HG02870 (cell line): ENCODE data around the gene RRBP1.

Experiments
- ATAC-seq: cut with Tn5 transposase; IDR thresholded peaks from one replicate; pipeline ENCODE4 v1.9.1; 2021; ENCODE audit warnings: mild to moderate bottlenecking, moderate library complexity; ENCODE audit not compliant: unreplicated experiment

The RRBP1 gene

DNA sequence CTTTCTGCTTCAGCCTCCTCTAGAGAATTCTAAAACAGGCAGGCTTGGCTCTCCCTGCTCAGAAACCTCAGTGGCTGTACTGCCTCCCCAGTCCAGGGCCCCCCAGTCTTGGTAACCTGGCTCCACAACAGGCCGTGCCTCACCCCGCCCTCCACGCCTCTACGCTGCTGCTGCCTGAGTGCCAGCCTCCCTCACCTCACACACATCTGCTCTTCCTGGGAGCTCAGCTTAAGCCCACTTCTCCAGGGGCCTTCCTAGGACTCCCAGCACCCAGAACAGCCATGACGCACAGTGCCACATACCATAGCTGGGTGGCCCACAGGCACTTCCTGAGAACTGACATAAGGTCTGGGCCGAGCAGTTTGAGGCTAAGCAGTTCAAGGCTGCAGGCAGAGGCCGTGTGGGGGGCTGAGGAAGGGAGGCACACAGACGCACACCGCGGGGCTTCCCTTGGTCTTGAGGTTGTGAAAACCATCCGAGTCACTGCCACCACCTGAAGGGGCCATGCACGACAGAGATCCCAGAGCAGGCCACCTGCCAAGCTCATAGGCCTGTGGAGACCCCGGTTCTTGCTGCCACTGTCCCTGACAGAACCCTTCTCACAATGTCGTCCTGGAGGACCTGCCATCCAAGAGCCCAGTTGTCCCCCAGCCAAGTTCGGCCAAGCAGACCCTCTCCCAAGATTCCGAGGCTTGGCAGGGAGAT is 69.6 kb downstream of the RRBP1 start:
- ATAC-seq, result no peak

DNA sequence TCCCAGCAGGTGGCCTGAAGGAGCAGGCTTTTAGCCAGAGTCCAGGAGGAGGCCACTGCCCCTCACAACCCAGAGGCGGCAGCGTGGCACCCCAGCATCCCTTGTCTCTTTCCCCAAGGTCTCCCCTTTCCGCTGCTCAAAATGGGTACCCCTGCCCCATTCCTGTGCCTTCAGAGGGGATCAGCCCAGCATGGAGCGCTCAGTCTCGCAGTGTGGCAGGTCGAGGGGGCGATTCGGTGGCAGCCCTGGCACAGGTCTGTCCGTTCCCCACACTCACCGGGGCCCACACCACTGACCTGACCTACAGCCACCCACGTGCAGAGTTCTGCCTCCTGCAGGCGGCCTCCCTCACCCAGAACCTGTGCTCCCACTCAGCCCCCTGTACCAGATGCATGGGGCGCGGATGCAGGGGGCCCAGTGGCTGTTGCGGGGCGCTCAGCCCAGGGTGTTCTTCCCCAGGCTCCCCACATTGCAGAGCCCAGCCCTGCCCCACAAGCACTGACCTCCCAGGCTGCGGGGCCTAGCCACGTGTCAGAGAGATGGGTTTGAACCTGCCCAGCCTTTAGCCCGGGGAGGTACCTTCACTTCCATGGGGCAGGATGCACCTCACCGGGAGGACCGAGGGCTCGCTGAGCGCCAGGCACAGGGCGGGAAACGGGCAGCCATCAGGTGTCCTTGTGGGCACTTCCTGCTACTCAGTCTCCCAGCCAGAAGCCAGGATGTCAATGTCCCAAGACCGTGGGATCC is 70.3 kb downstream of the RRBP1 start:
- no peak for ATAC-seq

DNA sequence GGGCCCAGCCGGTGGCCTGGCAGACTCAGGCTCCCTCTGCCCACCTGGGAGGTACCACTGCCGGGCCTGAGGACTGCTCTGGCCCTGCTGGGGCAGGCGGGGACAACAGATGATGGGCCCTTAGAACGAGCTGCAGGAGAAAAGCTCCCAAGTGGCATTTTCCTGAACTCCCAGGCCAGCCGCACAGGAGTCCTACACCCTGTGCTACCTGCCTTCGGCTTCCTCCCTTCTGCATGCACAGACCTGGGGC is 70.8 kb downstream of the RRBP1 start:
- no peak for ATAC-seq

DNA sequence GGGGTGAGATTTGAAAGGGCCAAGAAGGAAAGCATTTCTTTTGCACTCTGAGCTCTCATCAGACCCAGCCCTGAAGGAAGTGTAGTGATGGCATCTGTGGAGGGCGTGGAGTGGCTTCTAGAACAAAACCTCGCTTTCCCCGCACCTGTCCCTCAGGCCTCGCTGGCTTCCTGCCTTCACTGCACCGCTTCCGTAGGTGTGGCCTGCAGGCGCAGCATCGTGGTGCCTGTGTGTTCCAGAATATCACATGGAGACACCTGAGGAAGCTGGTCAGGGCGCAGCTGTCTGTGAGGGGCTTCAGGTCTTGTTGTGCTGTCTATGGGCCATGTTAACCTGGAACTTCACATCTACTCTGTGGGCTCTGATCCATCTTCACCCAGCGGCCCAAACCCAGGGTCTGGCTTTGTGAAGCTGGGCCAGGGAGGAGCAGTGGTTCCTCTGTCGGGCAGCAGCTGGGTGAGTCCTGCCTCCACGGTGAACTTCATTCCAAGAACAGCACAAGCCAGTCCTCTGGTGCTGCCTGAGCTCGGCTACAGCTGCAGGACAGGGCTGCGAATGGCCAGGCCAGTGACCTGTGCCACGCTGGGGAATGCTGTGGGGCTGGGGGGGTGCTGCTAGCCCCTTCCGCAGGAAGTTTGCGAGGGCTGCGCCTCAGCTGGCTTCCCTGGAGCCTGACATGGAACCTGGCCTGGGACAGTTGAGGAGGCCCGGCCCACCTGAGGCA is 71.3 kb downstream of the RRBP1 start:
- no peak for ATAC-seq

DNA sequence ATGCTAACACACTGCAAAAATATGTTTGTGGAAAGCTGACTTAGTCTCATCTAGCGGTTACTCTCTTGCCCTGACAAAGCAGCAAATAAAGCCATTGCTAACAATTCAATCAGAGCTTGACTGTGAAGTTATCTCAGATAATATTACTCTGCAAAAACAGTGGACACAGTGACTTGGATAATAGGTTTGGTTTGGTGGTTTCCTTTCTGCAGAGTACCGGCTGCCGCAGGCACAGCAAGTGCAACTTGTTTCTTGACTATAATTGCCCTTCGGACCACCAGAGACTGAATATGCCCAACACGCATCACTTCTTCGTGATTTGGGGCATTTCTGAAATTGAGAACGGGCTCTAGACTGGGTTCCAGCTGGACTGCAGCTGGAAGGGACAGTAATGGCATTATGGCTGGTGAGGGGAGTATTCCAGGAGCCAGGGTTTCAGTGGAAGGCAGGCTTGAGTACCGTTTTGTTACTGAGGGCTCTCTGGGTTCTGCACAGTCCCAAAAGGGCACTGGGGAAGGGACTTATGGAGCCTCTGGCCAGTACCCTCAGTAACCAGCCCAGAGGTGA is 72.1 kb downstream of the RRBP1 start:
- ATAC-seq, result no peak

DNA sequence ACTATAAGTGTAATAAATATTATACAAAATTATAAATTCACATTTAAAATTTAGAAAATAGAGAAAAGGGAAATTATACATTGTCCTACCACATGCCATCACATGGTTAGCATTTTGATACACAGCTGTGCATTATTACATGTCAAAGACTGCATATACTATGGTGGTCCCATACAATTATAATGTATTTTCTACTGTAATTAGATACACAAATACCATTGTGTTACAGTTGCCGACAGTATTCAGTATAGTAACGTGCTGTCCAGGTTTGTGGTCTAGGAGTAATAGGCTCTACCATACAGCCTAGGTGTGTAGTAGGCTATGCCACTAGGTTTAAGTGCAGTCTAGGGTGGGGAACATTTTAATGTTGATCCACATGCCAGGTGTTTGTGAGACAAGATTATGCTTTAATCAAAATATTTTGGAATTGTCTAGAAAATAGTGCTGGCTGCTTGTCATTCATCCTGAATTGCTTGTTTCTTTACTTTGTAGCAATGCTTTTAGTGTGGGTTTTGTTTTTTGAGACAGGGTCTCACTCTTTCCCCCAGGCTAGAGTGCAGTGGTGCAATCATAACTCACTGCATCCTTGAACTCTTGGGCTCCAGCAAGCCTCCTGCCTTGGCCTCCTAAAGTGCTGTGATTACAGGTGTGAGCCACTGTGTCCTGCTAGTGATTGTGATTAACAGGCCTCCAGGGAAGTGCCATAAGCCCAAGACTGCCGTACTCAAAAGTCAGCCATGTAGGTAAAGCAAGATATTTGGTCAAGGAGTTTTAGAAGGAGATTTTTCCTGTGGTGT is 73.1 kb downstream of the RRBP1 start:
- ATAC-seq, result no peak

DNA sequence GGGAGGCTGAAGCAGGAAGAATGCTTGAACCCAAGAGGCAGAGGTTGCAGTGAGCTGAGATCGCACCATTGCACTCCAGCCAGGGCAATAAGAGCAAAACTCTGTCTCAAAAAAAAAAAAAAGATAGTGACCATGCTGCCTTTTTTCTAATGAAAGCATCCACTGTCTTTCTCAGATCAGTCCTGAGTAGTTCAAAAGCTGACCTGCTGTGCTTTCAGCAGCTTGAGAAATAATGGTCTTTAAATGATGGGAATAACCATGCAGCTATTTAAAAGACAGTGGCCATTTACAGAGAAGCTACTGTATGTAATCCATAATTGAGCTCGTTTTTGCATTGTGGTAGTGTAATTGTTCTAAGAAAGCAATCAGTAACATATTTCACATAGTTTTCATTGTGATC is 76.0 kb downstream of the RRBP1 start:
- ATAC-seq, result no peak

DNA sequence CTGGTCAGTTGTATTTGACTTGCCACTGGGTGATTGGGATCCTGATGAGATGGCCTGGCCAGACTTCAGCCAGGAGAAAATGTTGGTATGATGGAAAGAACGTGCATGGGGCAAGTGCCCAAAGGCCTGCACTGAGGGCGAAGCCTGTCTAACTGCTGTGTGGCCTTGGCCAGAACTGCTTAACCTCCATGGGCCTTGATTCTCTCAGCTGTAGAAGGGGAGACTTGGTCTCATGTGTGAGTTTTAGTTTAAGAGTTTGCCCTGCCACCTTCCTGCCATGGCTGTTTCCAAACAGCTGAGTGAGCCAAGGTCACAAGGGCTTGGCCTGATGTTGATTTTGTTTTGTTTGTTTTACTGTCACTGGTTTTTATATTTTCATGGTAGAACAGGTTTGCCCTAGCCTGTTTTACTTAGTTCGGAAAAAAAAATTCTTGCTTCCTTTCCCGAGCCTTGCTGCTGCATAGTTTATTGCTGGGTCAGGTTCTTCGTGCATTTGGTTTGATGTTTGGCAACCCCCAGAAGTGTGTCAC is 76.8 kb downstream of the RRBP1 start:
- no peak for ATAC-seq

DNA sequence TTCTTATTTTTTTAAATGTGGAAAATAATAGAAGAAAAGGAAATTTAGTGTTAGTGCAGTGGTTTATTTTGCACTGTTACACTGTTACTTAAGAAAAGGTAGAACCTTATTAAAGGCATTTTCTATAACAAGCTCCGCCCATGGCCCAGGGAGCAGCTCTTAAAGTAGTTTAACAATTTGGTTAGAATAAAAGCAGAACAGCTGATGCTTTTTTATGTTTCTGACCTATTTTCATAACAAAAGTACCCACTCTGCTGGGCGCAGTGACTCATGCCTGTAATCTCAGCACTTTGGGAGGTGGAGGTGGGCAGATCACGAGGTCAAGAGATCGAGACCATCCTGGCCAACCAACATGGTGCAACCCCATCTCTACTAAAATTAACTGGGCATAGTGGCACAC is 79.5 kb downstream of the RRBP1 start:
- ATAC-seq, result no peak

DNA sequence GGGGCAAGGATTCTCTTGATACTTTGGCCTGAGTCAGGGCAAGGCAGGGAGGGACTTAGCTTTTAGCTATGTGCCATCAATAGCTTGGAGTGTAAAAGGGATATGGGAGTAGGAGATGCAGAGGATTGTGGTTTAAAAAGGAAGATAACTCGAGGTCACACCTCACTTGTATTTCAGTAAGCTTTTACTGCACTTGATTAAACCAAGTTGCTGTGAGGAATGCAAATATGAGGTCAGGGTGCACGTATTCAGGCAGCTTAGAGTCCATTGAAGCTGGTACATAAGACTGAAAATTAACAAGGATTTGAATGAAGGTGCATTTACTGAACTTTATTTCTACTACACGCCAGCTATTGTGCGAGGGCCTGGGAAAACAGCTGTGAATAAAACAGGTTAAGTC is 80.1 kb downstream of the RRBP1 start:
- ATAC-seq, result no peak

DNA sequence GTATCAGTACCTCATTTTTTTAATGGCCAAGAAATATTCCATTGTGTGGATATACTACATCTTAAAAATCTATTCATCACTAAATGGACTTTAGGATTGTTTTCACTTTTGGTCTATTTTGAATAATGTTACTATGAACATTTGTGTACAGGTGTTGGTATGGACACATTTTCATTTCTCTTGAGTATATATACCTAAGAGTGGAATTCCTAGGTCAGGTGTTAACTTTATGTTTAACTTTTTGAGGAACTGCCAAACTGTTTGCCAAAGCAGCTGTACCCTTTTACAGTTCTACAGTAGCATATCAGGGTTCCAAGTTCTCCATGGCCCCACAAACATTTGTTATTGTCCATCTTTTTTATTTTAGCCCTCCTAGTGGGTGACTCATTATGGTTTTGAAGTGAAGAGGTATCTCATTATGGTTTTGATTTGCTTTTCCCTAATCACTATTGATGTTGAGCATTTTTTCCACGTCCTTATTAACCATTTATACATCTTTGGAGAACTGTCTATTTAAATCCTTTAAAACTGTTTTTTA is 84.0 kb downstream of the RRBP1 start:
- ATAC-seq, result no peak

DNA sequence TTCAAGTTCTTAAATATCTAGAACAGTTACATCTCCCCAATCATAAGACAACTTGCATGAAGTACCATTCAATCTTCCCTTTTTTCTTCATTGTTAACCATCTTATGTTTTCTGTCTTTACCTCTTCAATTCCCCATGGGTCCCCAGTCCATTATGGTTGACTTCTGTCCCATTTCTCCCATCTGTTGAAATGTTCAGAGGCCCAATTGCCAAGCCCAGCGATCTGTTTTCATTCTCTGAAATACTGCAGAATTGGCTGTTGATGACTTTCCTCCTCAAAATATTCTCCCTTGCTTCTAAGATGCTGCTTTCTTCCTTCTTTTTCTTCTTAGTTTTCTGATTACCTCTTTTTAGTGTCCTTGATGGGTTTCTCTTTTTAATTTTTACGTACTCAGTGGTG is 86.2 kb downstream of the RRBP1 start:
- no peak for ATAC-seq

DNA sequence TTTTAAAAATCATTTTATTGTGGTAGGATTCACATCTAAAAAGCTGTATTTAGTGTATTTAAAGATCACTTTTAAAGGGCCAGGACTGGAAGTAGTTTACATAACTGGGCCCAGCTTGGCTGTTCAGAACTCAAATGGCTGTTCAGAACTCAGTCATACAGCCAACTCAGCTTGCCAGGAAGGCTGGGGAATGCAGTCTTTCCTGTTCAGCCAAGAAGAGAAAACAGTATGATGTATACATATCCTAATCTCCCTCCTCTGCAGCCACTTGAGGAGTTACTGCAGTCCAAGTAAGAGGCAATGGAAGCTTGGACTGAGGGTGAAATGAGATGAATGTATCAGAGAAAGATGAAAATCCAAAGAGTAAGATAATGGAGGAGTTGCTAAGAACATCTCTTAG is 87.6 kb downstream of the RRBP1 start:
- ATAC-seq, result no peak

DNA sequence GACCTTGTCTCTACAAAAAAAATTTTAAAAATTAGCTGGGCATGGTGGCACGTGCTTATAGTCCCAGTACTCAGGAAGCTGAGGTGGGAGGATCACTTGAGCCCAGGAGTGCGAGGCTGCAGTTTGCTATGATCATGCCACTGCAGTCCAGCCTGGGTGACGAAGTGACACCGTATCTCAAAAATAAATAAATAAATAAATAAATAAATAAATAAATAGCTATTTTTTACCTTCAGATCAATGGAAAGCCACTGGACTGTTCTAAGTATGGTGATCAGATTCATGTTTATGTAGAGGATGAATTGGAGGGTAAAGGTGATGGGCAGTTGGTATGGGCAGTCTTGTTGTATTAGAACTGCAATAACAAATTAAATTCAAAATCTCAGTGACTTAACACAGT is 88.1 kb downstream of the RRBP1 start:
- ATAC-seq, result no peak

DNA sequence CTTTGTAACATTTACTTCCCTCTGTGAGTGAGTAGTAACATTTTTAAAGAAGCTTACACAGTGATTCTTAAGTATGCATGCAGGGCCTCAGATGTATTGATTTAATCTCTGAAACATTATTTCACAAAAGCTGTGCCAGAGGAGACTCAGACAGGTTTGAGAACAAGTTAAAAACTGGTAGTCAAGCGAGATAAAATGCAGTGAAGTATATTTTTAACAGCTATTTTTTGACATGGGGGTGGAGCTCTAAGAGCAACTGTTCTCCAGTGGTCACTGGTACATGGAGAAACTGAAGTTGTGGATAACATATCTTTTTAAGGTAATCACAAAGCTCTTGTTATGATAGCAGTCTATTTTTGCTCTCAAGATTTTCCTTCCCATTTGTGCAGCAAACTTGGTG is 91.8 kb downstream of the RRBP1 start:
- no peak for ATAC-seq

DNA sequence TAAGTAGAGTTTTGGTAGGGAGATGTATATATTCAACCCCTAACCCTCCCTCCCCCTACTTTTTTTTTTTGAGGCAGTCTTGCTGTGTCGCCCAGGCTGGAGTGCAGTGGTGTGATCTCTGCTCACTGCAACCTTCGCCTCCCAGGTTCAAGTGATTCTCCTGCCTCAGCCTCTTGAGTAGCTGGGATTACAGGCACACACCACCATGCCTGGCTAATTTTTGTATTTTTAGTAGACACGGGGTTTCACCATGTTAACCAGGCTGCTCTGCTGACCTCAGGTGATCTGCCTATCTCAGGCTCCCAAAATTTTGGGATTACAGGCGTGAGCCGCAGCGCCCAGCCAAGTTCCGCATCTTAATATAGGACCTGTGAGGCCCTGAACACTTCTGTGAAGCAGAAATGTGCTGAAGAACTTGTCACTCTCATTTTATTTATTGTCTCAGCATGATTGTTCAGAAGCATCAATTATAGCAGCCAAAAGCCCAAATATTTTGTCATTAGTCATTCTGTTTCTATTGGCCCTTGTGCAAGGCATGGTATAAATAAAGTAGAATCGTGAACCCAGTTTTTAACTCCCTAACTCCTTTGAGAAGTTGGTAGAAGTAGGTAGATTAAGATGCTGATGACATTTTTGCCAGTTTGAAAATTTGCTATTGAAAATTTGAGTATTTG is 92.7 kb downstream of the RRBP1 start:
- ATAC-seq, result no peak

DNA sequence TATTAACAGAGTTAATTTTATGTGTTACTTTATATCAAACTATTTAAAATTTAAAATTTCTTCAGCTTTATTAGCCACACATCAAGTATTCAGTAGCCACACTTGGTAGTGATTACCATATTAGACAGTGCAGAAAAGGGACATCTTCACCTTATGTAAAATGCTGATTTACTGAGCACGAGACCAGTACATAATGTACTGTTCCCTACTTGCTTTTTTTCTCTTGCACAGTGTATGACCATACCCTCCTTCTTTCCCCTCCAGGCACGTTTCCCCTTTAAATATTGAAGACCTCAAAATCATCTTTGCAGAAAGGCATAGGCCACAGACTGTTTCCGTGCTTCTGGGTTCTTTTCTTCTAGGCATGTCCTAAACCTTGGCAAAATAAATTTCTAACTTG is 94.2 kb downstream of the RRBP1 start:
- no peak for ATAC-seq

DNA sequence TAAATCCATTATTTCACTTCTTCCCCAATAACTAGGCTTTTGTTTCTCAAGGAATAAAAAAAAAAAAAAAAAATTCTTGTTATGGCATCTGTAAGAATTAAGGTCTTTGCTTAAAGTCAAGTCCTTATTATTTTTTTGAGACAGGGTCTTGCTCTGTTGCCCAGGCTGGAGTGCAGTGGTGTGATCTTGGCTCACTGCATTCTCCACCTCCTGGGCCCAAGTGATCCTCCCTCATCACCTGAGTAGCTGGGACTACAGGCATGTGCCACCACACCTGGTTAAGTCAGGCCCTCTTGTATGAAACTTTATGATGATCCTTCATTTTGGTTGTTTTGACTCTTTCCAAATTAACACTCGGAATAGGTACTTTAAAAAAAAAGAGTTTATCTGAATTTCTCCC is 94.9 kb downstream of the RRBP1 start:
- no peak for ATAC-seq

DNA sequence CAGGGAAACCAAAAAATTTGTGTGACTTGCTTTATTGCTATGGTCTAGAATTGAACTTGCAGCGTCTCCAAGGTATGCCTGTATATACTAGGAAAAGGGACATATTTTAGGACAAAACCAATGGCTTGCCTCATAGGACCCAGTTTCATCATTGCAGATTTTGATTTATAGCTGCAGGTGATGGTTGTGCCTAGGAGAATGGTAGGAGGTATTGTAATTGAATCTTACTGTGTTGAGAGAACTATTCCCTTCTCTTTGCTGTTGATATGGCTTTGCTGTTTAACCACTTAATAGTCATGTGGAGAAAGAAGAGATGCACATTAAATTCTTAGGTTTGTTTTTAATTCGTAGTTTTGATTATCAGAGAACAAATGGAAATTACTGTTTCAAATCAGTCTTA is 95.8 kb downstream of the RRBP1 start:
- ATAC-seq, result no peak

DNA sequence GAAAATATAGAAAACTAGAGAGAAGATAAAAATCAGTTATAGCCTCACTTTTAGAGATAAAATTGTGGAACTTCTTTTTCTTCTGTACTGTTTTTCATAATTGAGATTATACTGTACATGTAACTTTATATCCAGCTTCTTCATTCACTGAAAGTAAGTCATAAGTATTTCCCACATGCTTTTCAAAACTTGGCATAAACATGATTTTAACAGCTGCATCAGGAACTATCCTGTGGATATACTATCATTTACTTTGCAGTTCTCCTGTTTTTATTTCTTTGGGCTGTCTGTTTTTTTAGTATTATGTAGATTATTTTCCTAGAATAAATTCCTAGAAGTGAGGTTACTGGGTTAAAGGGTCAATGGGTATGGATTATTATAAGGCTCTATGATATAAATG is 97.4 kb downstream of the RRBP1 start:
- ATAC-seq, result no peak
